Astrocyte (in vitro differentiated cells and primary cell): ENCODE results near the gene AFF3.

Experiments
- CTCF ChIP-seq: IDR thresholded peaks from 2 replicates; pipeline ENCODE4 v1.5.1; 2011; ENCODE audit warnings: low read depth, mild to moderate bottlenecking, inconsistent platforms, low read length, moderate library complexity; ENCODE audit not compliant: insufficient read depth
- EZH2 ChIP-seq: IDR thresholded peaks from 2 replicates; pipeline ENCODE4 v1.6.1; 2012; ENCODE audit warnings: mild to moderate bottlenecking, low read length, inconsistent platforms; ENCODE audit not compliant: insufficient read depth

GRCh38 chr2:99726691-99727090 is 415.7 kb downstream of the AFF3 start:
- TF ChIP-seq CTCF, result no peak
- no peak for TF ChIP-seq EZH2
